GM21737 (cell line): ENCODE measurements around the gene NEK1.

ENCODE experiments used
- ATAC-seq: cut with Tn5 transposase; IDR thresholded peaks from one replicate; pipeline ENCODE4 v1.9.1; 2021; ENCODE audit warnings: mild to moderate bottlenecking, moderate library complexity; ENCODE audit not compliant: unreplicated experiment

The NEK1 gene

GRCh38 chr4:169611991-169612870, at the start of gene NEK1:
Gene NEK1 (minus strand): TSS chr4:169612583. CDS start chr4:169602630, 9,953 bp downstream.
- peak; percentile 95 for ATAC-seq

GRCh38 chr4:169661761-169662160, 49.4 kb upstream of the NEK1 start:
- no peak for ATAC-seq

GRCh38 chr4:169660929-169661328, 48.5 kb upstream of the NEK1 start:
- ATAC-seq: no peak

GRCh38 chr4:169659716-169660670, 47.6 kb upstream of the NEK1 start:
- ATAC-seq: peak; percentile 96

GRCh38 chr4:169658975-169659715, 46.8 kb upstream of the NEK1 start:
- no peak for ATAC-seq

GRCh38 chr4:169658196-169658595, 45.8 kb upstream of the NEK1 start:
- no peak for ATAC-seq

GRCh38 chr4:169657470-169658107, 45.2 kb upstream of the NEK1 start:
- ATAC-seq: no peak

GRCh38 chr4:169655401-169655800, 43.0 kb upstream of the NEK1 start:
- ATAC-seq: no peak

- no peak for ATAC-seq
Observed at GRCh38 chr4:169652535-169652934, 40.2 kb upstream of the NEK1 start.

- no peak for ATAC-seq
Observed at GRCh38 chr4:169650227-169650936, 38.0 kb upstream of the NEK1 start.

GRCh38 chr4:169649545-169650226, 37.3 kb upstream of the NEK1 start:
- ATAC-seq: no peak

GRCh38 chr4:169645627-169646026, 33.2 kb upstream of the NEK1 start:
- ATAC-seq: no peak

- no peak for ATAC-seq
Observed at GRCh38 chr4:169644802-169645201, 32.4 kb upstream of the NEK1 start.

GRCh38 chr4:169640261-169640870, 28.0 kb upstream of the NEK1 start:
- ATAC-seq: no peak

GRCh38 chr4:169634975-169635374, 22.6 kb upstream of the NEK1 start:
- ATAC-seq: no peak

GRCh38 chr4:169632896-169633295, 20.5 kb upstream of the NEK1 start:
- no peak for ATAC-seq

- no peak for ATAC-seq
Observed at GRCh38 chr4:169630069-169630468, 17.7 kb upstream of the NEK1 start.

- no peak for ATAC-seq
Observed at GRCh38 chr4:169628579-169628978, 16.2 kb upstream of the NEK1 start.

- ATAC-seq: peak; percentile 65
Observed at GRCh38 chr4:169627307-169627706, 14.9 kb upstream of the NEK1 start.
